H1 (cell line): ENCODE measurements around the gene CHRNA5. TPM values are rescaled to one million over a fixed set of nuclear protein-coding genes. Genes with fewer than 3 reads are reported as not detected.

Experiments
- CTCF ChIA-PET: fragments of 300-600 bp; sonication (Branson Sonifier 250); formaldehyde crosslinking; loops from one replicate; lab custom pipeline; 2021; ENCODE audit not compliant: partially characterized antibody; lab: Charles Lee
- POLR2A ChIA-PET: fragments of 300-600 bp; sonication (Branson Sonifier 250); formaldehyde crosslinking; loops from one replicate; lab custom pipeline; 2021; ENCODE audit warnings: inconsistent platforms; ENCODE audit not compliant: partially characterized antibody; lab: Charles Lee
- DNase-seq, 2 experiments: peaks; one replicate each; pipeline versions ENCODE4 v3.0.0 to v3.0.0-alpha.2; 2010 to 2022; ENCODE audit warnings: low spot score in 2 of 2, low read depth in 1 of 2, mixed read lengths in 1 of 2
- FAIRE-seq: peaks from 2 replicates; lab custom pipeline; 2011; peaks lifted over from hg19 to GRCh38; lab: Jason Lieb, UNC
- H2AFZ ChIP-seq: 2 replicates; pipeline ENCODE4 v1.8.1; 2012; ENCODE audit warnings: low read length, inconsistent platforms
- H2AK5ac ChIP-seq: 2 replicates; pipeline ENCODE4 v1.6.1; 2013; ENCODE audit warnings: low read depth, low read length
- H2BK120ac ChIP-seq: replicated peaks from 2 replicates; pipeline ENCODE3; 2013; ENCODE audit warnings: low read depth, low read length, inconsistent platforms
- H2BK12ac ChIP-seq: 2 replicates; pipeline ENCODE4 v1.6.1; 2013; ENCODE audit warnings: low read depth, low read length
- H2BK15ac ChIP-seq: 2 replicates; pipeline ENCODE4 v1.6.1; 2013; ENCODE audit warnings: low read length
- H2BK20ac ChIP-seq: 2 replicates; pipeline ENCODE4 v1.6.1; 2013; ENCODE audit warnings: low read length
- H2BK5ac ChIP-seq: 2 replicates; pipeline ENCODE4 v1.6.1; 2013; ENCODE audit warnings: low read depth, low read length
- H3K14ac ChIP-seq: 2 replicates; pipeline ENCODE4 v1.6.1; 2013; ENCODE audit warnings: inconsistent platforms; ENCODE audit not compliant: insufficient read length
- H3K18ac ChIP-seq: 2 replicates; pipeline ENCODE4 v1.6.1; 2013; ENCODE audit warnings: low read length; ENCODE audit errors: extremely low read depth
- H3K23ac ChIP-seq: 2 replicates; pipeline ENCODE4 v1.6.1; 2013; ENCODE audit warnings: inconsistent platforms; ENCODE audit not compliant: insufficient read length
- H3K23me2 ChIP-seq: 2 replicates; pipeline ENCODE4 v1.6.1; 2013; ENCODE audit warnings: low read depth, low read length
- H3K27ac ChIP-seq: 2 replicates; pipeline ENCODE4 v1.6.1; 2011; ENCODE audit warnings: low read depth, low read length, inconsistent platforms
- H3K27me3 ChIP-seq, 4 experiments: replicated peaks in 1 of 4; 1 replicate in 1 of 4; 2 replicates in 3 of 4; pipeline versions ENCODE4 v1.6.1 to v1.8.1; 2011 to 2013; ENCODE audit warnings: low read length in 3 of 4, mild to moderate bottlenecking in 3 of 4, inconsistent platforms in 2 of 4, mixed read lengths in 2 of 4, moderate library complexity in 1 of 4; ENCODE audit not compliant: control insufficient read depth in 3 of 4, insufficient read depth in 3 of 4; ENCODE audit errors: extremely low read depth in 1 of 4
- H3K36me3 ChIP-seq, 4 experiments: 2 replicates each; pipeline versions ENCODE4 v1.6.1 to v1.8.1; 2011 to 2013; ENCODE audit warnings: mild to moderate bottlenecking in 4 of 4, low read length in 3 of 4, moderate library complexity in 2 of 4, control low read depth in 1 of 4, inconsistent platforms in 1 of 4; ENCODE audit not compliant: insufficient read depth in 4 of 4, control insufficient read depth in 2 of 4
- H3K4ac ChIP-seq: replicated peaks from 2 replicates; pipeline ENCODE3; 2013; ENCODE audit warnings: low read length, low read depth, mixed read lengths, inconsistent platforms; ENCODE audit not compliant: insufficient read length
- H3K4me1 ChIP-seq, 4 experiments: replicated peaks in 1 of 4; 1 replicate in 1 of 4; 2 replicates in 3 of 4; pipeline versions ENCODE4 v1.6.1 to v1.8.1; 2011 to 2013; ENCODE audit warnings: low read length in 3 of 4, inconsistent platforms in 2 of 4, mixed read lengths in 1 of 4; ENCODE audit not compliant: insufficient read depth in 4 of 4, control insufficient read depth in 3 of 4
- H3K4me2 ChIP-seq, 2 experiments: 2 replicates each; pipeline versions ENCODE4 v1.6.1 to v1.8.1; 2011 to 2013; ENCODE audit warnings: low read depth in 2 of 2, low read length in 2 of 2, control low read depth in 1 of 2, inconsistent platforms in 1 of 2, mild to moderate bottlenecking in 1 of 2; ENCODE audit not compliant: insufficient read depth in 1 of 2
- H3K4me3 ChIP-seq, 4 experiments: fragments of 200-600, 300-600 bp in 1 of 4; sonication (generic), shearing (Covaris generic), sonication (Bioruptor Twin) in 1 of 4; 2 replicates each; pipeline versions ENCODE4 v1.5.1 to v1.8.1; 2011 to 2016; ENCODE audit warnings: low read length in 4 of 4, low read depth in 3 of 4, control low read depth in 2 of 4, inconsistent platforms in 2 of 4, mild to moderate bottlenecking in 2 of 4, mixed read lengths in 1 of 4, moderate library complexity in 1 of 4; ENCODE audit not compliant: insufficient read depth in 2 of 4; ENCODE audit errors: extremely low read depth in 1 of 4
- H3K56ac ChIP-seq: replicated peaks from 2 replicates; pipeline ENCODE3; 2013; ENCODE audit warnings: low read depth, mild to moderate bottlenecking, mixed read lengths, low read length, inconsistent platforms; ENCODE audit not compliant: insufficient read length
- H3K79me1 ChIP-seq: 2 replicates; pipeline ENCODE4 v1.6.1; 2013; ENCODE audit warnings: low read depth, low read length, control low read depth
- H3K79me2 ChIP-seq, 2 experiments: 2 replicates each; pipeline versions ENCODE4 v1.6.1 to v1.8.1; 2012 to 2013; ENCODE audit warnings: low read length in 2 of 2, mild to moderate bottlenecking in 2 of 2, inconsistent platforms in 1 of 2; ENCODE audit not compliant: insufficient read depth in 2 of 2, control insufficient read depth in 1 of 2
- H3K9ac ChIP-seq, 4 experiments: replicated peaks in 1 of 4; 1 replicate in 1 of 4; 2 replicates in 3 of 4; pipeline versions ENCODE4 v1.6.1 to v1.8.1; 2011 to 2013; ENCODE audit warnings: low read depth in 3 of 4, low read length in 3 of 4, control low read depth in 2 of 4, mild to moderate bottlenecking in 2 of 4, moderate library complexity in 2 of 4, inconsistent platforms in 1 of 4; ENCODE audit errors: extremely low read depth in 1 of 4
- H3K9me3 ChIP-seq, 2 experiments: 2 replicates each; pipeline versions ENCODE4 v1.6.1 to v1.8.1; 2012 to 2013; ENCODE audit warnings: mild to moderate bottlenecking in 2 of 2, moderate library complexity in 2 of 2, control low read depth in 1 of 2, inconsistent platforms in 1 of 2, low read depth in 1 of 2, low read length in 1 of 2, mixed read lengths in 1 of 2; ENCODE audit not compliant: insufficient read depth in 2 of 2
- H4K20me1 ChIP-seq, 2 experiments: replicated peaks in 1 of 2; 2 replicates each; pipeline versions ENCODE3 to v1.8.1; 2011 to 2013; ENCODE audit warnings: inconsistent platforms in 2 of 2, low read length in 2 of 2, mild to moderate bottlenecking in 1 of 2; ENCODE audit not compliant: insufficient read depth in 2 of 2, control insufficient read depth in 1 of 2
- H4K5ac ChIP-seq: 2 replicates; pipeline ENCODE4 v1.6.1; 2013; ENCODE audit warnings: low read length, low read depth, mixed read lengths, inconsistent platforms; ENCODE audit not compliant: insufficient read length
- H4K8ac ChIP-seq: 2 replicates; pipeline ENCODE4 v1.8.0; 2013; ENCODE audit warnings: mild to moderate bottlenecking, moderate library complexity, low read length, inconsistent platforms; ENCODE audit not compliant: insufficient read depth; ENCODE audit errors: extremely low read depth
- H4K91ac ChIP-seq: replicated peaks from 2 replicates; pipeline ENCODE3; 2013; ENCODE audit warnings: low read length, mixed read lengths, inconsistent platforms; ENCODE audit not compliant: insufficient read length
- CHD1 ChIP-seq: IDR thresholded peaks from 2 replicates; pipeline ENCODE4 v1.6.1; 2012; ENCODE audit warnings: low read depth, low read length, improper control_type of control experiment
- CREB1 ChIP-seq: IDR thresholded peaks from 2 replicates; pipeline ENCODE4 v1.6.1; 2012; ENCODE audit warnings: inconsistent platforms
- EGR1 ChIP-seq: IDR thresholded peaks from 2 replicates; pipeline ENCODE4 v1.6.1; 2011; ENCODE audit warnings: low read depth, low read length, borderline replicate concordance
- GABPA ChIP-seq: IDR thresholded peaks from 2 replicates; pipeline ENCODE4 v1.6.1; 2011; ENCODE audit warnings: mild to moderate bottlenecking, low read length, moderate library complexity, borderline replicate concordance; ENCODE audit not compliant: insufficient read depth
- HDAC6 ChIP-seq: IDR thresholded peaks from one replicate; pipeline ENCODE4 v1.7.1; 2012; ENCODE audit warnings: low read depth, mild to moderate bottlenecking, inconsistent platforms, low read length, moderate library complexity
- MAFK ChIP-seq: IDR thresholded peaks from 2 replicates; pipeline ENCODE4 v1.6.1; 2012; ENCODE audit warnings: low read depth, mild to moderate bottlenecking, improper control_type of control experiment, low read length
- NANOG ChIP-seq: IDR thresholded peaks from 2 replicates; pipeline ENCODE4 v1.6.1; 2011; ENCODE audit warnings: low read length, low read depth, mild to moderate bottlenecking, inconsistent platforms; ENCODE audit not compliant: insufficient read depth, poor library complexity, severe bottlenecking
- POLR2A ChIP-seq, 2 experiments: IDR thresholded peaks; 1 replicate in 1 of 2; 2 replicates in 1 of 2; pipeline ENCODE4 v1.6.1; 2011; ENCODE audit warnings: low read depth in 2 of 2, low read length in 2 of 2, mild to moderate bottlenecking in 2 of 2; ENCODE audit errors: control extremely low read depth in 1 of 2
- POU5F1 ChIP-seq: IDR thresholded peaks from 2 replicates; pipeline ENCODE4 v1.6.1; 2011; ENCODE audit warnings: low read depth, mild to moderate bottlenecking, low read length, moderate library complexity
- RXRA ChIP-seq: IDR thresholded peaks from 2 replicates; pipeline ENCODE4 v1.6.1; 2011; ENCODE audit warnings: low read depth, mild to moderate bottlenecking, low read length, moderate library complexity; ENCODE audit not compliant: insufficient read depth
- SIRT6 ChIP-seq: IDR thresholded peaks from one replicate; pipeline ENCODE4 v1.7.1; 2012; ENCODE audit warnings: low read length, inconsistent platforms
- WGBS, 2 experiments: shearing (Covaris generic) in 1 of 2; methylation state at CpG; one replicate each; pipeline versions ENCODE4 v1.1.6 to v1.1.7; 2013 to 2015; ENCODE audit warnings: low lambda C conversion rate in 2 of 2, mixed read lengths in 2 of 2, inconsistent platforms in 1 of 2, low coverage in 1 of 2, missing lambda C conversion rate in 1 of 2; ENCODE audit not compliant: insufficient replicate concordance in 2 of 2, insufficient coverage in 1 of 2, insufficient read length in 1 of 2; ENCODE audit errors: extremely low coverage in 1 of 2, missing lambda C conversion rate in 1 of 2; 5-methylcytosine and 5-hydroxymethylcytosine counted together
- polyA plus RNA-seq, 7 experiments: library from polyadenylated mRNA; depleted of rRNA in 3 of 7; stranded (reverse) in 5 of 7; unstranded in 2 of 7; fragments of >200 nt in 5 of 7; fragments of 200-250 nt in 2 of 7; gene quantifications; 1 replicate in 5 of 7; 2 replicates in 1 of 7; 4 replicates in 1 of 7; pipeline versions ENCODE4 v1.2.1 to v1.2.3, GENCODE V29; 2011 to 2013; ENCODE audit warnings: missing spikeins in 2 of 7, mixed read lengths in 2 of 7
- total RNA-seq: library from RNA; stranded (reverse); fragmentation: NEBNext Ultra II Directional; extraction: Animal tissue kit (Norgen Biotek cat#: 25700); gene quantifications from 2 replicates; pipeline ENCODE4 v1.2.1, GENCODE V29; 2021
- TF ChIP-seq, protein P1 (sequence below): IDR thresholded peaks from 2 replicates; pipeline ENCODE4 v1.6.1; 2012; ENCODE audit warnings: low read length, inconsistent platforms

CHRNA5 gene
- total and polyA plus RNA-seq, 2 of the 8 experiments (the other 6 are each of a cell fraction or from before 2014, with no cell fraction given) = 13.5 to 31.4 TPM

GRCh38 chr15:78630886-78631633, 65.7 kb downstream of the CHRNA5 start:
- DNase-seq (no peak), FAIRE-seq (no peak)
- Histone ChIP-seq H2BK120ac (no peak overlapping the region), H3K27ac (no peak overlapping the region), H4K91ac (no peak overlapping the region), H3K14ac (no peak overlapping the region), H3K36me3 (peaks cover 0 to 7% (median 0%) of the 10 kb centered on the region in 4 experiments; a peak in 2 of 8 replicates), H3K56ac (no peak overlapping the region), H3K4me3 (no peak overlapping the region), H3K79me1 (peaks cover 2% of the 10 kb centered on the region; the same call in 1 of the 2 replicates), H3K4ac (no peak overlapping the region), H4K20me1 (no peaks in the 10 kb centered on the region), H2AFZ (no peak overlapping the region), H3K23ac (no peak overlapping the region), H3K4me2 (no peak overlapping the region), H4K8ac (no peak overlapping the region), H2BK15ac (no peak overlapping the region), H2BK12ac (no peak overlapping the region), H2AK5ac (no peak overlapping the region), H3K9ac (peak overlapping the region in 1 of 4 experiments; percentile 19; a peak in 1 of 7 replicates), H4K5ac (no peak overlapping the region), H2BK20ac (no peak overlapping the region), H3K79me2 (no peaks in the 10 kb centered on the region), H3K27me3 (no peaks in the 10 kb centered on the region), H3K4me1 (no peaks in the 10 kb centered on the region; a peak in 1 of 7 replicates), H3K18ac (no peak overlapping the region), H3K9me3 (no peaks in the 10 kb centered on the region), H3K23me2 (no peaks in the 10 kb centered on the region; the same call in 1 of the 2 replicates), H2BK5ac (no peak overlapping the region)
- WGBS, 2 experiments = 83% methylated on average over 9 of the region's 9 CpGs; no CpG with 5 or more reads in 1 of the 2 experiments
- CTCF ChIA-PET = interaction anchor here (0.7 to 10.9 kb wide), 9 partner anchors 8 to 391 kb away, joined by 3 to 256 read pairs (median 5); partner anchors contain the start of gene CHRNA3
- POLR2A ChIA-PET = no interaction called here
- TF ChIP-seq EGR1 = no peak
- no peak for TF ChIP-seq POU5F1
- TF ChIP-seq, protein P1, sequence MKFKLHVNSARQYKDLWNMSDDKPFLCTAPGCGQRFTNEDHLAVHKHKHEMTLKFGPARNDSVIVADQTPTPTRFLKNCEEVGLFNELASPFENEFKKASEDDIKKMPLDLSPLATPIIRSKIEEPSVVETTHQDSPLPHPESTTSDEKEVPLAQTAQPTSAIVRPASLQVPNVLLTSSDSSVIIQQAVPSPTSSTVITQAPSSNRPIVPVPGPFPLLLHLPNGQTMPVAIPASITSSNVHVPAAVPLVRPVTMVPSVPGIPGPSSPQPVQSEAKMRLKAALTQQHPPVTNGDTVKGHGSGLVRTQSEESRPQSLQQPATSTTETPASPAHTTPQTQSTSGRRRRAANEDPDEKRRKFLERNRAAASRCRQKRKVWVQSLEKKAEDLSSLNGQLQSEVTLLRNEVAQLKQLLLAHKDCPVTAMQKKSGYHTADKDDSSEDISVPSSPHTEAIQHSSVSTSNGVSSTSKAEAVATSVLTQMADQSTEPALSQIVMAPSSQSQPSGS = no peak
- no peak for TF ChIP-seq POLR2A (IDR thresholded peaks at IDR 0.05; ENCODE audit: control extremely low read depth in 1 of 2, low read depth in 2 of 2, low read length in 2 of 2)
- TF ChIP-seq HDAC6 = no peak
- no peak for TF ChIP-seq CREB1
- TF ChIP-seq NANOG = no peak
- TF ChIP-seq RXRA = no peak
- no peak for TF ChIP-seq GABPA
- no peak for TF ChIP-seq CHD1
- no peak for TF ChIP-seq SIRT6
- TF ChIP-seq MAFK = no peak
